ENCODE data around the gene NUDT8. TPM values are rescaled to one million over a fixed set of nuclear protein-coding genes. Genes with fewer than 3 reads are reported as not detected.

The NUDT8 gene
- total and polyA plus RNA-seq, 10 of the 15 experiments (the other 5 are each of a cell fraction or from before 2014, with no cell fraction given) = 0.32 to 18.2 (median 9.8) TPM

DNA sequence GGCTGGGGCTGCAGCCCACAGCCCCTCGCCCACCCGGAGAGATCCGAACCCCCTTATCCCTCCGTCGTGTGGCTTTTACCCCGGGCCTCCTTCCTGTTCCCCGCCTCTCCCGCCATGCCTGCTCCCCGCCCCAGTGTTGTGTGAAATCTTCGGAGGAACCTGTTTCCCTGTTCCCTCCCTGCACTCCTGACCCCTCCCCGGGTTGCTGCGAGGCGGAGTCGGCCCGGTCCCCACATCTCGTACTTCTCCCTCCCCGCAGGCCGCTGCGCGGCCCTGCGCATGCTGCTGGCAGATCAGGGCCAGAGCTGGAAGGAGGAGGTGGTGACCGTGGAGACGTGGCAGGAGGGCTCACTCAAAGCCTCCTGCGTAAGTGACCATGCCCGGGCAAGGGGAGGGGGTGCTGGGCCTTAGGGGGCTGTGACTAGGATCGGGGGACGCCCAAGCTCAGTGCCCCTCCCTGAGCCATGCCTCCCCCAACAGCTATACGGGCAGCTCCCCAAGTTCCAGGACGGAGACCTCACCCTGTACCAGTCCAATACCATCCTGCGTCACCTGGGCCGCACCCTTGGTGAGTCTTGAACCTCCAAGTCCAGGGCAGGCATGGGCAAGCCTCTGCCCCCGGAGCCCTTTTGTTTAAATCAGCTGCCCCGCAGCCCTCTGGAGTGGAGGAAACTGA is 45.4 kb downstream of the NUDT8 start:
- Histone ChIP-seq H2AFZ (ENCODE audit: control insufficient read depth, low read depth, low read length) (no peak overlapping the region; the same call in 1 of the 2 replicates), H3K9ac (ENCODE audit: control insufficient read depth, insufficient read depth, low read length) (peak overlapping the region; percentile 88), H3K9me3 (replicated peaks; ENCODE audit: control insufficient read depth, insufficient read depth, low read length) (peaks cover 7% of the 10 kb centered on the region; the same call in 2 of the 3 replicates), H4K20me1 (ENCODE audit: control insufficient read depth, insufficient read depth) (no peaks in the 10 kb centered on the region), H3K79me2 (ENCODE audit: control insufficient read depth, insufficient read depth, low read length) (peaks cover 42% of the 10 kb centered on the region), H3K27me3 (replicated peaks in 1 of 2; ENCODE audit: control insufficient read depth in 2 of 2, insufficient read depth in 2 of 2, low read length in 1 of 2) (no peaks in the 10 kb centered on the region; a peak in 1 of 4 replicates), H3K4me1 (ENCODE audit: control insufficient read depth, insufficient read depth, low read length) (peaks cover 58% of the 10 kb centered on the region), H3K4me3 (peak overlapping the region; percentile 85), H3K36me3 (ENCODE audit: control insufficient read depth in 2 of 2, insufficient read depth in 2 of 2, low read length in 1 of 2) (peaks cover 4 to 8% of the 10 kb centered on the region in 2 experiments; a peak in 3 of 4 replicates), H3K27ac (ENCODE audit: control insufficient read depth, insufficient read depth) (peak overlapping the region; percentile 89), H3K4me2 (ENCODE audit: control insufficient read depth, insufficient read depth) (peak overlapping the region; percentile 96)
- TF ChIP-seq POLR2A (IDR thresholded peaks at IDR 0.05; ENCODE audit: low read depth, low read length) (peak; percentile 52; the same call in 1 of the 2 replicates), TAF1 (IDR thresholded peaks at IDR 0.05; ENCODE audit: borderline replicate concordance, low read depth, low read length) (0 out of 2 replicates have a peak, but pooled peaks have one; percentile 16), LARP7 (IDR thresholded peaks at IDR 0.05) (0 out of 2 replicates have a peak, but pooled peaks have one; percentile 48), CREM (IDR thresholded peaks at IDR 0.05; ENCODE audit: low read depth) (no peak), SPI1 (IDR thresholded peaks at IDR 0.05; ENCODE audit: borderline replicate concordance, insufficient read depth, low read depth, low read length) (peak; percentile 12; the same call in 1 of the 2 replicates), HDGF (IDR thresholded peaks at IDR 0.05) (peak; percentile 75; the same call in 1 of the 2 replicates), NR2C1 (IDR thresholded peaks at IDR 0.05) (no peak), RELB (IDR thresholded peaks at IDR 0.05; ENCODE audit: low read depth) (no peak)
- TF ChIP-seq, protein P1, sequence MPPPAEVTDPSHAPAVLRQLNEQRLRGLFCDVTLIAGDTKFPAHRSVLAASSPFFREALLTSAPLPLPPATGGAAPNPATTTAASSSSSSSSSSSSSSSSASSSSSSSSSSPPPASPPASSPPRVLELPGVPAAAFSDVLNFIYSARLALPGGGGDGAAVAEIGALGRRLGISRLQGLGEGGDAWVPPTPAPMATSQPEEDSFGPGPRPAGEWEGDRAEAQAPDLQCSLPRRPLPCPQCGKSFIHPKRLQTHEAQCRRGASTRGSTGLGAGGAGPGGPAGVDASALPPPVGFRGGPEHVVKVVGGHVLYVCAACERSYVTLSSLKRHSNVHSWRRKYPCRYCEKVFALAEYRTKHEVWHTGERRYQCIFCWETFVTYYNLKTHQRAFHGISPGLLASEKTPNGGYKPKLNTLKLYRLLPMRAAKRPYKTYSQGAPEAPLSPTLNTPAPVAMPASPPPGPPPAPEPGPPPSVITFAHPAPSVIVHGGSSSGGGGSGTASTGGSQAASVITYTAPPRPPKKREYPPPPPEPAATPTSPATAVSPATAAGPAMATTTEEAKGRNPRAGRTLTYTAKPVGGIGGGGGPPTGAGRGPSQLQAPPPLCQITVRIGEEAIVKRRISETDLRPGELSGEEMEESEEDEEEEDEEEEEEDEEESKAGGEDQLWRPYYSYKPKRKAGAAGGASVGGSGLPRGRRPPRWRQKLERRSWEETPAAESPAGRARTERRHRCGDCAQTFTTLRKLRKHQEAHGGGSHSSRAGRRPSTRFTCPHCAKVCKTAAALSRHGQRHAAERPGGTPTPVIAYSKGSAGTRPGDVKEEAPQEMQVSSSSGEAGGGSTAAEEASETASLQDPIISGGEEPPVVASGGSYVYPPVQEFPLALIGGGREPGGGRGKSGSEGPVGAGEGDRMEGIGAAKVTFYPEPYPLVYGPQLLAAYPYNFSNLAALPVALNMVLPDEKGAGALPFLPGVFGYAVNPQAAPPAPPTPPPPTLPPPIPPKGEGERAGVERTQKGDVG (CRISPR knock-in tag; IDR thresholded peaks at IDR 0.05) = no peak
- TF ChIP-seq, protein P2, sequence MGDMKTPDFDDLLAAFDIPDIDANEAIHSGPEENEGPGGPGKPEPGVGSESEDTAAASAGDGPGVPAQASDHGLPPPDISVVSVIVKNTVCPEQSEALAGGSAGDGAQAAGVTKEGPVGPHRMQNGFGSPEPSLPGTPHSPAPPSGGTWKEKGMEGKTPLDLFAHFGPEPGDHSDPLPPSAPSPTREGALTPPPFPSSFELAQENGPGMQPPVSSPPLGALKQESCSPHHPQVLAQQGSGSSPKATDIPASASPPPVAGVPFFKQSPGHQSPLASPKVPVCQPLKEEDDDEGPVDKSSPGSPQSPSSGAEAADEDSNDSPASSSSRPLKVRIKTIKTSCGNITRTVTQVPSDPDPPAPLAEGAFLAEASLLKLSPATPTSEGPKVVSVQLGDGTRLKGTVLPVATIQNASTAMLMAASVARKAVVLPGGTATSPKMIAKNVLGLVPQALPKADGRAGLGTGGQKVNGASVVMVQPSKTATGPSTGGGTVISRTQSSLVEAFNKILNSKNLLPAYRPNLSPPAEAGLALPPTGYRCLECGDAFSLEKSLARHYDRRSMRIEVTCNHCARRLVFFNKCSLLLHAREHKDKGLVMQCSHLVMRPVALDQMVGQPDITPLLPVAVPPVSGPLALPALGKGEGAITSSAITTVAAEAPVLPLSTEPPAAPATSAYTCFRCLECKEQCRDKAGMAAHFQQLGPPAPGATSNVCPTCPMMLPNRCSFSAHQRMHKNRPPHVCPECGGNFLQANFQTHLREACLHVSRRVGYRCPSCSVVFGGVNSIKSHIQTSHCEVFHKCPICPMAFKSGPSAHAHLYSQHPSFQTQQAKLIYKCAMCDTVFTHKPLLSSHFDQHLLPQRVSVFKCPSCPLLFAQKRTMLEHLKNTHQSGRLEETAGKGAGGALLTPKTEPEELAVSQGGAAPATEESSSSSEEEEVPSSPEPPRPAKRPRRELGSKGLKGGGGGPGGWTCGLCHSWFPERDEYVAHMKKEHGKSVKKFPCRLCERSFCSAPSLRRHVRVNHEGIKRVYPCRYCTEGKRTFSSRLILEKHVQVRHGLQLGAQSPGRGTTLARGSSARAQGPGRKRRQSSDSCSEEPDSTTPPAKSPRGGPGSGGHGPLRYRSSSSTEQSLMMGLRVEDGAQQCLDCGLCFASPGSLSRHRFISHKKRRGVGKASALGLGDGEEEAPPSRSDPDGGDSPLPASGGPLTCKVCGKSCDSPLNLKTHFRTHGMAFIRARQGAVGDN (IDR thresholded peaks at IDR 0.05) = peak; percentile 56
- ChIA-PET POLR2A (interaction anchor here (0.7 to 3.8 kb wide), 9 partner anchors 12 to 231 kb away, joined by 3 to 25 read pairs (median 3); partner anchors contain the start of genes AIP, POLD4 and TMEM134), SMC1A (ENCODE audit: uncharacterized antibody, unreplicated experiment) (interaction anchor here (1.0 to 2.5 kb wide), 7 partner anchors 15 to 99 kb away, joined by 3 to 14 read pairs (median 4); partner anchors contain the start of gene NUDT8), CTCF (interaction anchor here (1.1 to 5.8 kb wide), 11 partner anchors 8 to 239 kb away, joined by 3 to 54 read pairs (median 11); partner anchors contain the start of genes NUDT8 and POLD4), RAD21 (ENCODE audit: unreplicated experiment) (interaction anchor here (0.6 to 3.6 kb wide), 11 partner anchors 10 to 231 kb away, joined by 3 to 38 read pairs (median 4); partner anchors contain the start of genes NUDT8 and TBC1D10C)
- intact Hi-C loops (cut with micrococcal nuclease; ENCODE audit: unreplicated experiment) (no loop called here), in situ Hi-C loops (cut with MboI) (no loop called here)
- DNase-seq (ENCODE audit: low read depth, low spot score) (no peak), ATAC-seq (peak; percentile 49), FAIRE-seq (no peak)
- BruUV-seq (replicated peaks) = no TSS peak
- WGBS (ENCODE audit: insufficient coverage, insufficient replicate concordance, low lambda C conversion rate, missing lambda C conversion rate) = 32% methylated on average over 33 of the region's 33 CpGs
